HFF-Myc (cell line): ENCODE measurements around the gene ZNF599.

Source experiments
- DNase-seq: peaks from one replicate; pipeline ENCODE4 v3.0.0-alpha.2; 2011; ENCODE audit warnings: low read depth; ENCODE audit errors: extremely low read depth
- H3K4me3 ChIP-seq: replicated peaks from 2 replicates; pipeline ENCODE4 v1.5.1; 2011; ENCODE audit warnings: low read depth, mild to moderate bottlenecking, control low read depth, low read length
- TF ChIP-seq, protein P1 (sequence below): IDR thresholded peaks from 2 replicates; pipeline ENCODE4 v1.5.1; 2012; ENCODE audit warnings: mild to moderate bottlenecking, low read depth, low read length, control low read depth; ENCODE audit errors: missing control alignments

Gene ZNF599

DNA sequence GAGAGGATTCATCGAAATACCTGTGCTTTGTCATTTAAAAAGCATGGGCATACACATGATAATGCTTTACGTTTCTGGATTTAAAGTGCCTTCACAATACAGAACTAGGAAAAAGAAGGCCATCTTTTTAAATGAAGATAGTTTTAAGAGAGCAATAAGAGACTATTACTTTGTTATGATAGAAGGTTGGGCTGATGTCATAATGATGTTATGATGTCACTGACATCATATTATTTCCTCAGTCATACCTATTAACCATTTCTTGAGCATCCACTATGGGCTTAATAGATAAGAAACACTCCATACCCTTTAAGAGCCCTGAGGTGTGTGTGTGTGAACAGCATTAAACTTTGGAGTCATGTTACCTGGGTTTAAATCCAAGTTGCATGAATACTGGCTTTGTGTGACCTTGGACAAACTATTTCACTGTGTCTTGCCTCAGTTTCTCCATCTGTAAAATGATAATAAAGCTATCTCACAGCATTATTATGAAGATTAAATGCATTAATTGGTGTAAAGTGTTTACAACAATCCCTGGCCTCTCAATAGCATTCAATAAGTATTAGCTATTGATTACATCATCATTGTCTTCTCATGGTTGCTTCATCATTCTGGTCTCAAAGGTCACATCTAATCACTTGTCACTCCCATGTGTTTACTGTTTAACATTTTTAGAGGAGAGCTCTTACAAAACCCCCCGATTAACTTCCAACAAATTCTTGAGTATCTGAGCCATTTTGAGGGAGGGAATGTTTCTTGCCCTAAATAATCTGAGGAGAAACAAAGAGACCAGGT, 27.9 kb downstream of the ZNF599 start:
- DNase-seq = no peak
- no peak overlapping the region for H3K4me3 ChIP-seq

DNA sequence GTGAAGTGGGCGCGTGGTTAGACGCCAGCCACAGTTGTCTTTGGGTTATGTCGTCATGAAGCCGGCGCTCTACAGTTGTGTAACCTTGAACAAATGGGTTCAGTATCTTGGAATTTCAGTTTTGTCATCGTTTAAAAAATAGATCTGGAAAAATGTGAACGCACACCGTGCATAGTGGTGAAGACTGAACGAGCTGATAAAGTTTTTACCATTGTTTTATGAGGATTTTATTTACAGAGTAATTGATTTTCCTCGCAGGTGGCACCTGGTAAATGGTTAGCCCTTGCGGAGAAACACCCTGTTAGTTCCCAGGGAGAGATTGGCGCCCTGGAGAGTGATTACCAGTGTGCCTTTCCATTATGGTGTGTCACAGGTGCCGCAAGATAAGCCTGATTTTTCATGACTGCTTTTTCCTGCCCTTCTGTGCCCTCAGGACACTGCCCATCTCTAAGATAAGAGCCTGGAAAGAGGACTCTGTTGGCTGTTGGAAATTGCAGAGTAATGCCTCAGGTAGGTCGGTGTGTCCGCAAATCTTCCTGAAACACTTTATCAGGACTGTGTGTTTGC, 38.4 kb downstream of the ZNF599 start:
- TF ChIP-seq, protein P1, sequence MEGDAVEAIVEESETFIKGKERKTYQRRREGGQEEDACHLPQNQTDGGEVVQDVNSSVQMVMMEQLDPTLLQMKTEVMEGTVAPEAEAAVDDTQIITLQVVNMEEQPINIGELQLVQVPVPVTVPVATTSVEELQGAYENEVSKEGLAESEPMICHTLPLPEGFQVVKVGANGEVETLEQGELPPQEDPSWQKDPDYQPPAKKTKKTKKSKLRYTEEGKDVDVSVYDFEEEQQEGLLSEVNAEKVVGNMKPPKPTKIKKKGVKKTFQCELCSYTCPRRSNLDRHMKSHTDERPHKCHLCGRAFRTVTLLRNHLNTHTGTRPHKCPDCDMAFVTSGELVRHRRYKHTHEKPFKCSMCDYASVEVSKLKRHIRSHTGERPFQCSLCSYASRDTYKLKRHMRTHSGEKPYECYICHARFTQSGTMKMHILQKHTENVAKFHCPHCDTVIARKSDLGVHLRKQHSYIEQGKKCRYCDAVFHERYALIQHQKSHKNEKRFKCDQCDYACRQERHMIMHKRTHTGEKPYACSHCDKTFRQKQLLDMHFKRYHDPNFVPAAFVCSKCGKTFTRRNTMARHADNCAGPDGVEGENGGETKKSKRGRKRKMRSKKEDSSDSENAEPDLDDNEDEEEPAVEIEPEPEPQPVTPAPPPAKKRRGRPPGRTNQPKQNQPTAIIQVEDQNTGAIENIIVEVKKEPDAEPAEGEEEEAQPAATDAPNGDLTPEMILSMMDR = no peak
- DNase-seq = peak; percentile 43
- H3K4me3 ChIP-seq = peak overlapping the region; percentile 53

More for the DNA sequence above, 27.9 kb downstream of the ZNF599 start:
- TF ChIP-seq, protein P1 = no peak

DNA sequence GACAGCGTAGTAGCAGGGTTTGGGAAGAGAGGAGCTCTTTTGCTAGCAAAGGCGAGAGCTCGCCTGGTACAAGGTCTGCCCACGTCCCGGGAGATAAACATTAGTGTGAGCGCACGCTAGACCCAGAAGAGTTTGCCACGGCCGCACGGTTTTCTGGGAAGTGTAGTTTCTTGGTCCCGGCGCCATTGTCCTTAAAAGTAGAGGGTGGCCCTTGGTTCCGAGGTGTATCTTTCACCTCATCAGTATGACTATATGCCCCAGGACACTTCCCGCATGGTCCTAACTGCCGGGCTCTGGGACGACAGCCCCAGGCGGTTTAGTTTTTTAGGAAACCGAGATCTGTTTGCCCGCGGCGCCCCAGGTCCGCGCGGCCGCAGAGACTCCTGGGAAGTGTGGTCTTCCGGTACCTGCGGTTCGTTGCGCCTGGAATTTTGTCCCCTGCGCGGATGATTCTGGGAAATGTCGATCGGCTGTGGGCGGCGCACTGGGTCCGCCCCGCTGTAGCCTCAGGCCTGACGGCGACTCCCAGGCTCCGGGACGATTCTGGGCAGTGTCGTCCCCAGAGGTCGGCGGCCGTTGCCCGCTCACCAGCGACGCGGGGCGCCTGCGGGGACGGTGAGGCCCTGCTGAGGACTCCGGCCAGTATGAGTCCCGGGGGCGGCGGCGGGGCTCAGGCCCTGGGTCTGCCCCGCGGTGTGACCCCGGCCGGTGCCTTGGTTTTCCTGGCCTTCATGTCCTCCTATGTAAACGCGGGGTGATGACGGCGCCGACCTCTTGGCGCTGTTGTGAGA, 39.1 kb downstream of the ZNF599 start, which contains the start of gene ZNF181:
Gene ZNF181, plus strand, starts transcription at position 498 of the 791 bp plus-strand sequence. CDS start 795 bp downstream, outside the sequence.
- TF ChIP-seq, protein P1 = no peak
- DNase-seq = peak; percentile 72
- peak within 1 kb of the TSS; percentile 53 for H3K4me3 ChIP-seq

DNA sequence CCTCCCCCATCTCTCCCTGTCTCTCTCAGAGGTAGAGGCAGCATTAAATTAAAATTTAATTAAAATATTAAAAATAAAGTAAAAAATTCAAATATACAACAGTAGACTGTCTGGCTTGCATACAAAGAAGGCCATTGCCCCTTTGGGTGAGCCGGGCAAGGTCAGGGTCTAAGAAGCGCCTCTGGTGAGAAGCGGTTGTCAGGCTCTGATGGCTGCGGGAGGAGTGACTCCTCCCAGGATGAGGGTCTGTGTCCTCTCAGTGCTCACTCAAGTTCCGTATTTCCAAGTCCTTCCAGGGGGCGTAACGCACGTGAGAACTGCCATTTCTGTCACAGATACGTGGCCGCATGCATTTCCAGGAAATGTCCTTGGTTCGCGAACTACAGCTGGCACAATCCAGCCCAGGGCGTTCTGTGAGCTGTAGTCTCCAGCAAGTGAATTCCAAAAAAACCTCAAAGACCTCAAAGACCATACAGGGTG, 39.7 kb downstream of the ZNF599 start:
- no peak for DNase-seq
- H3K4me3 ChIP-seq = peak overlapping the region; percentile 53
- TF ChIP-seq, protein P1 = no peak

DNA sequence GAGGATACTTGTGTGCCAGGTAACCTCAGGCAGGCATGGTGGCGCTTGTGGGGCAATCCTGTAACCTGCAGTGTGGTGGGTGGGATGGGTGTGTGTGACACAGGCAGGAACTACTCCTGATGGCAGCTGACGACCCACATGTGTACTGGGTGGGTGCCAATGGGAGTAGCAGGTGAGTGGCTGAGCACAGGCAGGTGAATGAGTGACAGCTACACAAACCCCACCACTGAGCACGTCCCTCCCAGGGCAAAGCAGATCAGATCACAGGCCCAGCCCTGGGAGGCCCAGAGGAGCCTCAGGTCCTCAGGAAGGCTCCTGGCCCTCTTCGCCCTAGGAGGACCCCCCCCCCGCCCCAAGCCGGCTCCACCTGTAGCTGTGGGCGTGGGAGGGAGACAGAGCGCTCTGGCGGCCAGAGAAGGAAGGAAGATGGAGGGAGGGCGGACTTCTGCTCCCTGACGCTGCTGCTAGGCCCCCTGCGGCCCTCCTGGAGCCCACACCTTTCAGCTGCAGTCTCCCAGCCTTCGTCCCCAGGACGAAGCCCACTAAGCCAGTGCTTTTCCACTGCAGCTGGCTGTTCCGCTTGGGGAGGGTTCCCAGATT, 40.3 kb downstream of the ZNF599 start:
- no peak for DNase-seq
- peak overlapping the region; percentile 53 for H3K4me3 ChIP-seq
- TF ChIP-seq, protein P1 = no peak

DNA sequence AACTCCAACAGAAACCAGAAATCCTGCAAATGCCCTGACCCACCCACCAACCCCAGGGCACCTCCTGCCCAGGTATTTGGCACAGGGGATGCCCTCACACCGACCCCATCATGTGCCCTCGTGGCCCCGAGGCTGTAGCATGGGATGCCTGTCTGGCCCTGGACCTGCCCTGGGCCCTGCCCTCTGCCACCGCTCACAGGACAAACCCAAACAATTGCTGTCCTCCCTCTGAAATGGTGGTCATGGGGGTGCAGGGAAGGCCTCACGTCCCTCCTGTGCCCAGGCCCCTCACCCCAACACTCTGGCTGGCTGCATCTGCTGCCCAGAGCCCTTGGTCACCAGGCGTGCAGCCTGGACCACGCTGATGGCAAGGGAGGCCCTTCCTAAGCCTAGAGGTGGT, 41.1 kb downstream of the ZNF599 start:
- DNase-seq = no peak
- TF ChIP-seq, protein P1 = no peak
- H3K4me3 ChIP-seq = no peak overlapping the region
